ENCODE data around the gene MAN1A2.

GRCh38 chr1:117565076-117565556 is 197.9 kb downstream of the MAN1A2 start:
- no peak for TF ChIP-seq POLR2A (IDR thresholded peaks at IDR 0.05)
- TF ChIP-seq, protein P1, sequence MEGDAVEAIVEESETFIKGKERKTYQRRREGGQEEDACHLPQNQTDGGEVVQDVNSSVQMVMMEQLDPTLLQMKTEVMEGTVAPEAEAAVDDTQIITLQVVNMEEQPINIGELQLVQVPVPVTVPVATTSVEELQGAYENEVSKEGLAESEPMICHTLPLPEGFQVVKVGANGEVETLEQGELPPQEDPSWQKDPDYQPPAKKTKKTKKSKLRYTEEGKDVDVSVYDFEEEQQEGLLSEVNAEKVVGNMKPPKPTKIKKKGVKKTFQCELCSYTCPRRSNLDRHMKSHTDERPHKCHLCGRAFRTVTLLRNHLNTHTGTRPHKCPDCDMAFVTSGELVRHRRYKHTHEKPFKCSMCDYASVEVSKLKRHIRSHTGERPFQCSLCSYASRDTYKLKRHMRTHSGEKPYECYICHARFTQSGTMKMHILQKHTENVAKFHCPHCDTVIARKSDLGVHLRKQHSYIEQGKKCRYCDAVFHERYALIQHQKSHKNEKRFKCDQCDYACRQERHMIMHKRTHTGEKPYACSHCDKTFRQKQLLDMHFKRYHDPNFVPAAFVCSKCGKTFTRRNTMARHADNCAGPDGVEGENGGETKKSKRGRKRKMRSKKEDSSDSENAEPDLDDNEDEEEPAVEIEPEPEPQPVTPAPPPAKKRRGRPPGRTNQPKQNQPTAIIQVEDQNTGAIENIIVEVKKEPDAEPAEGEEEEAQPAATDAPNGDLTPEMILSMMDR (IDR thresholded peaks at IDR 0.05) = no peak

All from heart left ventricle (tissue), 13 donors.